Neuronal stem cell (in vitro differentiated cells): ENCODE data around the gene OTOGL.
A peak's percentile ranks its signal among the peaks of the same experiment; 100 is the strongest.

Experiments
- DNase-seq: peaks from one replicate; pipeline ENCODE4 v3.0.0-alpha.2; 2013; ENCODE audit warnings: low spot score
- H2AFZ ChIP-seq: one replicate; pipeline ENCODE4 v1.6.1; 2013; ENCODE audit warnings: mild to moderate bottlenecking, low read length, inconsistent platforms
- H2AK5ac ChIP-seq: 2 replicates; pipeline ENCODE4 v1.6.1; 2013; ENCODE audit warnings: low read depth, mild to moderate bottlenecking, inconsistent platforms, low read length, moderate library complexity, mixed read lengths
- H2BK120ac ChIP-seq: 2 replicates; pipeline ENCODE4 v1.6.1; 2013; ENCODE audit warnings: low read depth, mild to moderate bottlenecking, inconsistent platforms, low read length, moderate library complexity, mixed read lengths
- H2BK12ac ChIP-seq: one replicate; pipeline ENCODE4 v1.6.1; 2013; ENCODE audit warnings: low read length, inconsistent platforms
- H2BK15ac ChIP-seq: 2 replicates; pipeline ENCODE4 v1.6.1; 2013; ENCODE audit warnings: mild to moderate bottlenecking, low read length, inconsistent platforms, mixed read lengths
- H2BK5ac ChIP-seq: one replicate; pipeline ENCODE4 v1.6.1; 2013; ENCODE audit warnings: inconsistent platforms, mild to moderate bottlenecking, low read length, moderate library complexity
- H3K14ac ChIP-seq: one replicate; pipeline ENCODE4 v1.6.1; 2013; ENCODE audit warnings: low read length, inconsistent platforms
- H3K18ac ChIP-seq: 2 replicates; pipeline ENCODE4 v1.6.1; 2013; ENCODE audit warnings: low read length, inconsistent platforms
- H3K23ac ChIP-seq: 2 replicates; pipeline ENCODE4 v1.6.1; 2013; ENCODE audit warnings: low read depth, mild to moderate bottlenecking, mixed read lengths, low read length, inconsistent platforms; ENCODE audit not compliant: poor library complexity
- H3K27ac ChIP-seq: replicated peaks from 3 replicates; pipeline ENCODE4 v1.5.1; 2013; ENCODE audit warnings: low read length, inconsistent platforms
- H3K27me3 ChIP-seq, 3 experiments: 2 replicates each; pipeline ENCODE4 v1.6.1; 2013; ENCODE audit warnings: low read length in 3 of 3, mild to moderate bottlenecking in 2 of 3, inconsistent platforms in 1 of 3, low read depth in 1 of 3, mixed read lengths in 1 of 3, moderate library complexity in 1 of 3; ENCODE audit not compliant: control insufficient read depth in 3 of 3, insufficient read depth in 3 of 3
- H3K36me3 ChIP-seq, 2 donors: replicated peaks in 1 of 2; 2 replicates each; pipeline ENCODE4 v1.6.1; 2013; ENCODE audit warnings: low read length in 2 of 2; ENCODE audit not compliant: control insufficient read depth in 2 of 2, insufficient read depth in 2 of 2
- H3K4ac ChIP-seq: 2 replicates; pipeline ENCODE4 v1.6.1; 2013; ENCODE audit warnings: inconsistent platforms, mild to moderate bottlenecking, low read length, moderate library complexity
- H3K4me1 ChIP-seq, 2 donors: 1 replicate in 1 of 2; 2 replicates in 1 of 2; pipeline ENCODE4 v1.6.1; 2013; ENCODE audit warnings: low read length in 2 of 2, low read depth in 1 of 2; ENCODE audit not compliant: control insufficient read depth in 2 of 2, insufficient read depth in 1 of 2
- H3K4me2 ChIP-seq: one replicate; pipeline ENCODE4 v1.6.1; 2013; ENCODE audit warnings: mild to moderate bottlenecking, low read length, inconsistent platforms; ENCODE audit not compliant: insufficient read depth, poor library complexity, severe bottlenecking
- H3K4me3 ChIP-seq, 2 donors: 2 replicates each; pipeline ENCODE4 v1.5.1; 2013; ENCODE audit warnings: low read length in 2 of 2, mild to moderate bottlenecking in 2 of 2, inconsistent platforms in 1 of 2, moderate library complexity in 1 of 2
- H3K79me1 ChIP-seq: one replicate; pipeline ENCODE4 v1.6.1; 2013; ENCODE audit warnings: low read depth, mild to moderate bottlenecking, inconsistent platforms, low read length, moderate library complexity
- H3K9ac ChIP-seq: one replicate; pipeline ENCODE4 v1.6.1; 2013; ENCODE audit warnings: mild to moderate bottlenecking, low read depth, low read length, inconsistent platforms; ENCODE audit not compliant: poor library complexity
- H3K9me3 ChIP-seq, 2 donors: replicated peaks in 1 of 2; 2 replicates each; pipeline versions ENCODE3 to v1.6.1; 2013; ENCODE audit warnings: low read length in 2 of 2, mild to moderate bottlenecking in 2 of 2, inconsistent platforms in 1 of 2, low read depth in 1 of 2, mixed read lengths in 1 of 2, moderate library complexity in 1 of 2; ENCODE audit not compliant: control insufficient read depth in 2 of 2, insufficient read depth in 1 of 2
- H4K8ac ChIP-seq: one replicate; pipeline ENCODE4 v1.6.1; 2013; ENCODE audit warnings: low read depth, mild to moderate bottlenecking, inconsistent platforms, low read length, moderate library complexity
- H4K91ac ChIP-seq: one replicate; pipeline ENCODE4 v1.6.1; 2013; ENCODE audit warnings: low read length, low read depth, mild to moderate bottlenecking, inconsistent platforms; ENCODE audit not compliant: poor library complexity
- WGBS, 2 donors: extraction: QIAGEN DNeasy Blood & Tissue Kit; methylation state at CpG; one replicate each; pipeline ENCODE4 v1.1.7; 2013; ENCODE audit warnings: missing lambda C conversion rate in 2 of 2, mixed read lengths in 1 of 2; ENCODE audit not compliant: insufficient read length in 2 of 2, insufficient replicate concordance in 1 of 2; ENCODE audit errors: extremely low coverage in 2 of 2; 5-methylcytosine and 5-hydroxymethylcytosine counted together

The OTOGL gene

GRCh38 chr12:80353254-80353653, 253.9 kb downstream of the OTOGL start:
- WGBS, 2 donors = no CpG with 5 or more reads among the region's 2 CpGs
- no peak overlapping the region for H3K4me2 ChIP-seq
- no peaks in the 10 kb centered on the region for H3K79me1 ChIP-seq
- H4K8ac ChIP-seq = no peak overlapping the region
- no peak for DNase-seq
- no peak overlapping the region for H3K23ac ChIP-seq
- no peak overlapping the region for H2BK15ac ChIP-seq
- H3K9me3 ChIP-seq = no peaks in the 10 kb centered on the region
- no peak overlapping the region for H3K4ac ChIP-seq
- no peak overlapping the region for H2BK12ac ChIP-seq
- no peaks in the 10 kb centered on the region for H3K36me3 ChIP-seq
- H3K27me3 ChIP-seq = no peaks in the 10 kb centered on the region
- H4K91ac ChIP-seq = no peak overlapping the region
- no peak overlapping the region for H3K4me3 ChIP-seq
- no peak overlapping the region for H3K14ac ChIP-seq
- H2AK5ac ChIP-seq = no peak overlapping the region
- H3K27ac ChIP-seq = no peak overlapping the region
- no peak overlapping the region for H2BK5ac ChIP-seq
- no peak overlapping the region for H3K18ac ChIP-seq
- H2BK120ac ChIP-seq = no peak overlapping the region
- H2AFZ ChIP-seq = peak overlapping the region; percentile 27
- H3K9ac ChIP-seq = no peak overlapping the region
- H3K4me1 ChIP-seq = peaks cover 0 to 3% of the 10 kb centered on the region in 2 donors

GRCh38 chr12:80356097-80356496, 256.8 kb downstream of the OTOGL start:
- no CpG with 5 or more reads among the region's 2 CpGs for WGBS, 2 donors
- no peak overlapping the region for H2BK15ac ChIP-seq

DNA sequence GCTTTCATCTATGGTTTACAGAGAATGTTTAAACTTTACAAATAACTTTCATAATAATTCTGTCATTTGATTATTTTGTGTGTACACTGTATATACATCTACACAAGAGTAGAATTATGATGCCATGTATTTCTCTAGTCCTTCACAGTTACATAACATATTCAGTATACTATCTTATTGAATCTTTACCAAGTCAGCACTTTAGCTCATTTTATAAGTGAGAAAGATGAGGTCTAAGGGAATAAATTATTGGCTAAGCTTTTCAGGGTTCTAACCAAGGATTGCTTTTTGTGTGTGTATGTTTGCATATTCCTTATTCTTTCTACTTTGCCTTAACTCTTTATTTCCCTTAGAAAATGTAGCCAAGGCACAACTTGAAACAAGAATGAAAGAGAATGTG, 260.4 kb downstream of the OTOGL start:
- H2BK5ac ChIP-seq = no peak overlapping the region
- no peak overlapping the region for H3K14ac ChIP-seq
- no peak overlapping the region for H3K4ac ChIP-seq
- no peak overlapping the region for H2AK5ac ChIP-seq
- no peak overlapping the region for H2BK12ac ChIP-seq
- no peaks in the 10 kb centered on the region for H3K27me3 ChIP-seq
- H2BK120ac ChIP-seq = no peak overlapping the region
- no peaks in the 10 kb centered on the region for H3K36me3 ChIP-seq
- peaks cover 0 to 5% of the 10 kb centered on the region in 2 donors for H3K9me3 ChIP-seq
- DNase-seq = no peak
- H3K27ac ChIP-seq = no peak overlapping the region
- H3K79me1 ChIP-seq = no peaks in the 10 kb centered on the region
- no peak overlapping the region for H3K23ac ChIP-seq
- H3K4me1 ChIP-seq = peaks cover 0 to 2% of the 10 kb centered on the region in 2 donors
- H3K4me2 ChIP-seq = no peak overlapping the region
- no peak overlapping the region for H3K4me3 ChIP-seq
- H3K9ac ChIP-seq = no peak overlapping the region
- H2AFZ ChIP-seq = no peak overlapping the region
- H4K8ac ChIP-seq = no peak overlapping the region
- H4K91ac ChIP-seq = no peak overlapping the region
- no peak overlapping the region for H2BK15ac ChIP-seq
- no peak overlapping the region for H3K18ac ChIP-seq

More at GRCh38 chr12:80356097-80356496, 256.8 kb downstream of the OTOGL start:
- no peak overlapping the region for H3K4me2 ChIP-seq
- H3K4ac ChIP-seq = no peak overlapping the region
- peaks cover 0 to 3% of the 10 kb centered on the region in 2 donors for H3K4me1 ChIP-seq
- no peak overlapping the region for H2BK5ac ChIP-seq
- H3K27me3 ChIP-seq = no peaks in the 10 kb centered on the region
- DNase-seq = no peak
- no peak overlapping the region for H3K18ac ChIP-seq
- H4K91ac ChIP-seq = no peak overlapping the region
- H3K23ac ChIP-seq = no peak overlapping the region
- no peak overlapping the region for H3K27ac ChIP-seq
- no peak overlapping the region for H4K8ac ChIP-seq
- no peak overlapping the region for H3K9ac ChIP-seq
- no peaks in the 10 kb centered on the region for H3K79me1 ChIP-seq
- no peak overlapping the region for H2BK12ac ChIP-seq
- no peak overlapping the region for H2AK5ac ChIP-seq
- no peak overlapping the region for H3K14ac ChIP-seq
- no peak overlapping the region for H2BK120ac ChIP-seq
- H2AFZ ChIP-seq = no peak overlapping the region
- H3K36me3 ChIP-seq = no peaks in the 10 kb centered on the region
- H3K9me3 ChIP-seq = no peaks in the 10 kb centered on the region
- H3K4me3 ChIP-seq = no peak overlapping the region

GRCh38 chr12:80364056-80364455, 264.7 kb downstream of the OTOGL start:
- Histone ChIP-seq H3K27ac (no peak overlapping the region), H3K79me1 (no peaks in the 10 kb centered on the region), H3K23ac (no peak overlapping the region), H3K18ac (no peak overlapping the region), H2AFZ (no peak overlapping the region), H2BK15ac (no peak overlapping the region), H4K91ac (no peak overlapping the region), H3K27me3 (no peaks in the 10 kb centered on the region), H3K36me3 (no peaks in the 10 kb centered on the region), H3K4me3 (no peak overlapping the region), H3K4me2 (no peak overlapping the region), H4K8ac (no peak overlapping the region), H2BK12ac (no peak overlapping the region), H3K9ac (no peak overlapping the region), H3K4ac (no peak overlapping the region), H3K9me3 (peaks cover 0 to 5% of the 10 kb centered on the region in 2 donors), H2AK5ac (no peak overlapping the region), H3K14ac (no peak overlapping the region), H2BK5ac (no peak overlapping the region), H3K4me1 (no peaks in the 10 kb centered on the region), H2BK120ac (no peak overlapping the region)
- WGBS, 2 donors = no CpG with 5 or more reads among the region's 3 CpGs
- DNase-seq = no peak
